Progenitor cell of endocrine pancreas (in vitro differentiated cells): Measurements from ENCODE around the gene RTP2. TPM values are rescaled to one million over a fixed set of nuclear protein-coding genes. Genes with fewer than 3 reads are reported as not detected.

Experiments
- DNase-seq: peaks from one replicate; pipeline ENCODE4 v3.0.0; 2021; ENCODE audit warnings: low spot score; ENCODE audit not compliant: unreplicated experiment
- H3K27ac Mint-ChIP-seq: 2 replicates; pipeline ENCODE4 v1.8.0; 2021; ENCODE audit warnings: mild to moderate bottlenecking, moderate library complexity, mixed read lengths
- H3K27me3 Mint-ChIP-seq: 2 replicates; pipeline ENCODE4 v1.8.0; 2021; ENCODE audit warnings: mixed read lengths
- H3K36me3 Mint-ChIP-seq: 2 replicates; pipeline ENCODE4 v1.8.0; 2022; ENCODE audit warnings: mixed read lengths; ENCODE audit not compliant: insufficient read depth
- H3K4me1 Mint-ChIP-seq: 2 replicates; pipeline ENCODE4 v1.8.0; 2021; ENCODE audit warnings: low read depth, mixed read lengths
- H3K4me3 Mint-ChIP-seq: 2 replicates; pipeline ENCODE4 v1.8.0; 2021; ENCODE audit warnings: low read depth, mild to moderate bottlenecking, moderate library complexity, mixed read lengths
- H3K9me3 Mint-ChIP-seq: 2 replicates; pipeline ENCODE4 v1.8.0; 2021; ENCODE audit warnings: low read depth, mixed read lengths
- total RNA-seq: library from RNA; stranded (reverse); gene quantifications from 2 replicates; pipeline ENCODE4 v1.2.1, GENCODE V29; 2021
- TF ChIP-seq, protein P1 (sequence below): fragments of 200-600 bp; sonication (generic); IDR thresholded peaks from one replicate; pipeline ENCODE4 v1.5.0; 2021; ENCODE audit warnings: antibody characterized with exemption, mild to moderate bottlenecking; ENCODE audit not compliant: unreplicated experiment

Gene RTP2
- total RNA-seq, 1 donor from 2014 or later = not detected

DNA sequence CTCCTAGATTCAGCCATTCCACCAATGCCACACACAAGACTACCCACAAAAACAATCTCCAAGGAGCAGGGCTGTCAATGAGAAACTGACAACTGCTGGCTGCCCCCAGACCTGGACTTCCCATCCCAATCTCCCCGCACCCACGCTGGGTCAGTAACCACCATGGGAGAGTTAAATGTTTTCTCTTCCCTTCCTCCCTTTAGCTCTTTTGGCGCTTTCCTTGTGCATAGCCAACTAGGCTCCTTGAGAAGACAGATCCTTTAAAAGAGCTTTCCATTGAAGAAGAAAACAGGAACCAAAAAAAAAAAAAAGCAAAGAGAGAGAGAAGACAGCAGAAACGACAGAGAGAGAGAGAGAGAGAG lies 34.6 kb upstream of the RTP2 start:
- H3K4me1 Mint-ChIP-seq = peaks cover 30% of the 10 kb centered on the region
- H3K27ac Mint-ChIP-seq = no peak overlapping the region
- H3K4me3 Mint-ChIP-seq = peak overlapping the region; percentile 83
- TF ChIP-seq, protein P1, sequence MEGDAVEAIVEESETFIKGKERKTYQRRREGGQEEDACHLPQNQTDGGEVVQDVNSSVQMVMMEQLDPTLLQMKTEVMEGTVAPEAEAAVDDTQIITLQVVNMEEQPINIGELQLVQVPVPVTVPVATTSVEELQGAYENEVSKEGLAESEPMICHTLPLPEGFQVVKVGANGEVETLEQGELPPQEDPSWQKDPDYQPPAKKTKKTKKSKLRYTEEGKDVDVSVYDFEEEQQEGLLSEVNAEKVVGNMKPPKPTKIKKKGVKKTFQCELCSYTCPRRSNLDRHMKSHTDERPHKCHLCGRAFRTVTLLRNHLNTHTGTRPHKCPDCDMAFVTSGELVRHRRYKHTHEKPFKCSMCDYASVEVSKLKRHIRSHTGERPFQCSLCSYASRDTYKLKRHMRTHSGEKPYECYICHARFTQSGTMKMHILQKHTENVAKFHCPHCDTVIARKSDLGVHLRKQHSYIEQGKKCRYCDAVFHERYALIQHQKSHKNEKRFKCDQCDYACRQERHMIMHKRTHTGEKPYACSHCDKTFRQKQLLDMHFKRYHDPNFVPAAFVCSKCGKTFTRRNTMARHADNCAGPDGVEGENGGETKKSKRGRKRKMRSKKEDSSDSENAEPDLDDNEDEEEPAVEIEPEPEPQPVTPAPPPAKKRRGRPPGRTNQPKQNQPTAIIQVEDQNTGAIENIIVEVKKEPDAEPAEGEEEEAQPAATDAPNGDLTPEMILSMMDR = no peak
- peaks cover 3% of the 10 kb centered on the region for H3K36me3 Mint-ChIP-seq
- no peaks in the 10 kb centered on the region for H3K9me3 Mint-ChIP-seq
- DNase-seq = no peak
- H3K27me3 Mint-ChIP-seq = peaks cover 20% of the 10 kb centered on the region

DNA sequence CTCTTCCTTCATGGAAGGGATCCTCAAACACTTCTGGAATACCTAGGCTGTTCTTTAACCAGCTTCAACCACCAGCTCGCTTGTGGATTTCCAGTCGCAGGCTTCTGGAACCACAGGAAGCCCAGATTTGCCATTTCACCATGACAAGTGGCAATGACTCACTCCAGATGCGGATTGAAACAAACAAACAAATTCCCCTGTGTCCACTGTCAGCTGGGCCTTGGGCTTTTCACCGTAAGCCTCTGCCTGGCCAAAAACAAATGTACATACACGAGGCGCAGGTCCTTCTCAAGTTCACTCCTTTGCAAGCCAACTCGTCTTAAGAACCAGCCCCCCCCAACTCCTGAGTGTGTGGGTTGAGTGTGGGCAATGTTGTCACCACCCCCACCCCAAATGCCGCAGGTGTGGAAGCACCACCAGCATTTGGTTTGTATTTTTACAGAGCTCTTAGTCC lies 34.1 kb upstream of the RTP2 start:
- Mint-ChIP-seq H3K4me3 (no peak overlapping the region), H3K36me3 (peaks cover 5% of the 10 kb centered on the region), H3K27ac (no peak overlapping the region), H3K27me3 (peaks cover 20% of the 10 kb centered on the region), H3K4me1 (peaks cover 25% of the 10 kb centered on the region), H3K9me3 (no peaks in the 10 kb centered on the region)
- TF ChIP-seq, protein P1 = no peak
- no peak for DNase-seq

DNA sequence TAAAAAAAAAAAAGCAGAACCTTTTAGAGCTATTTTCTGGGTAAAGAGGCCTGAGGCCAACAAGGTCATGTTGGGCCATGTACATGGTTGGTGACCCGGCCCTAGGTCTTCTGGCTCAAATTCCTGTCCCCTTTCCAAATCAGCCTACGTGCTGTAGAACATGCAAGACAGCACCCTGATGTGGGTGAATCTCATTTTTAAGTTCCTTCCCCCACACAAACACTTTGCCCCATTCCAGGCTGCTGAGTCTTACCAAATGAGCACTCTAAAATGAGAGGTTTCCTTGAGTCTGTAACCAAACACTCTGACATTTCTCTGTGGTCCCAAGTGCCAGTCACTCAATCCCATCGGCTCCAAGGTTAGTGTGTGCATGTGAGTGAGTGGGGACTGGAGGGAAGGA lies 33.5 kb upstream of the RTP2 start:
- H3K27me3 Mint-ChIP-seq = peaks cover 20% of the 10 kb centered on the region
- H3K9me3 Mint-ChIP-seq = no peaks in the 10 kb centered on the region
- H3K27ac Mint-ChIP-seq = no peak overlapping the region
- H3K36me3 Mint-ChIP-seq = peaks cover 8% of the 10 kb centered on the region
- TF ChIP-seq, protein P1 = no peak
- H3K4me1 Mint-ChIP-seq = peaks cover 20% of the 10 kb centered on the region
- DNase-seq = no peak
- H3K4me3 Mint-ChIP-seq = no peak overlapping the region

DNA sequence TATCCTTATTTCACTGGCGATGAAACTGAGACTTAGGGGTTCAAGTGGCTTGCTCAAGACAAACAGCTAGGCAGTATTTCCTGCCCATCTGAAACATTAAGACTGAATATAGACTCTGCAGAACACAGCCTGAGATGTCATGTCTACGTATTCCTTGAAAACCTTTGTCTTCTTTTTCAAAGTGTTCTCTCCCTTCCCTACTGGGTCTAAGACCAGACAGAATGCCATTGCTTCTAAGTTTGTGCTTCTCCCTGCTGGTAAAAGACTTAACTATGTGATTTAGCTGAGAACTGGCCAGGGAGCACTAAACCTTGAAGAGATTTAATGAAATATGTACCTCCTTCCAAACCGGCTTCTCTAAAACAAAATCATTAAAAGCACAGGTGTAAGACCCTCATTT lies 33.0 kb upstream of the RTP2 start:
- Mint-ChIP-seq H3K27ac (no peak overlapping the region), H3K4me3 (no peak overlapping the region), H3K36me3 (peaks cover 9% of the 10 kb centered on the region), H3K9me3 (no peaks in the 10 kb centered on the region), H3K27me3 (peaks cover 20% of the 10 kb centered on the region), H3K4me1 (peaks cover 16% of the 10 kb centered on the region)
- TF ChIP-seq, protein P1 = no peak
- DNase-seq = no peak

DNA sequence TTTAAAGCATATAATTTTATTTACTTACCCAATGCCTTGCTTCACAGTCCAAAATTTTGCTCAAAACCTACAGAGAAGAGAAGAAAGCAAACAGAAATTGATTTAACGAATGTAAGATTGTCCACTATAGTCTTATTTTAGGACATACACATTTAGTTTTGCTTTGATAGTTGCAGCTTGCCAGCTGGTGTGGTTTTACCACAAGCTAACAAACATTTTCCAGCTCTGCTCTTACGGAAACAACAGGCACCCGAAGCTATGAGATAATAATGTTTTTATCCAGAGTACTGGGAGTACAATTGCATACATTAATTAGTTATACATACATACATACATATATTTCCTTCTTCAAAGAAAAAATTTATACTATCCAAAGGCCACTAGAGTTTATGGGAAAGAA lies 32.5 kb upstream of the RTP2 start:
- H3K36me3 Mint-ChIP-seq = peaks cover 14% of the 10 kb centered on the region
- H3K9me3 Mint-ChIP-seq = no peaks in the 10 kb centered on the region
- no peak overlapping the region for H3K4me3 Mint-ChIP-seq
- no peak for DNase-seq
- TF ChIP-seq, protein P1 = no peak
- H3K27me3 Mint-ChIP-seq = peaks cover 20% of the 10 kb centered on the region
- no peak overlapping the region for H3K27ac Mint-ChIP-seq
- H3K4me1 Mint-ChIP-seq = peaks cover 15% of the 10 kb centered on the region
